Right ventricle myocardium superior (tissue), 1 donor: ENCODE measurements around the gene DNPH1. TPM values are rescaled to one million over a fixed set of nuclear protein-coding genes. Genes with fewer than 3 reads are reported as not detected.

Experiments
- total RNA-seq: library from RNA; stranded (reverse); fragmentation: NEBNext Ultra II Directional; extraction: Animal tissue kit (Norgen Biotek cat#: 25700); gene quantifications from one replicate; pipeline ENCODE4 v1.2.1, GENCODE V29; 2021
- donor health status: DM: no; HTN: yes; CAD: no; lungs with severe emphysema.

Gene DNPH1
- total RNA-seq, 1 donor from 2014 or later = 31.5 TPM

Other genes with a start within 250 kb of the DNPH1 start
- 34.6 TPM for gene PPP2R5D, start 244.9 kb downstream of the DNPH1 start, total RNA-seq
- gene MEA1, start 215.5 kb downstream of the DNPH1 start, total RNA-seq = 26.7 TPM
- gene KLHDC3, start 215.2 kb downstream of the DNPH1 start, total RNA-seq = 147 TPM
- 22.9 TPM for gene RRP36, start 207.9 kb downstream of the DNPH1 start, total RNA-seq
- 6.8 TPM for gene CUL7, start 175.6 kb downstream of the DNPH1 start, total RNA-seq
- gene MRPL2, start 170.0 kb downstream of the DNPH1 start, total RNA-seq = 107 TPM
- gene KLC4, start 169.8 kb downstream of the DNPH1 start, total RNA-seq = 30.6 TPM
- 1.4 TPM for gene PTK7, start 153.2 kb downstream of the DNPH1 start, total RNA-seq
- gene SRF, start 58.2 kb downstream of the DNPH1 start, total RNA-seq = 65.3 TPM
- 12.5 TPM for gene CUL9, start 47.3 kb downstream of the DNPH1 start, total RNA-seq
- gene TTBK1, start 14.0 kb upstream of the DNPH1 start, total RNA-seq = 0.13 TPM
- gene SLC22A7, start 68.8 kb upstream of the DNPH1 start, total RNA-seq = not detected
- gene CRIP3, start 79.3 kb upstream of the DNPH1 start, total RNA-seq = 4.1 TPM
- 10.2 TPM for gene ZNF318, start 140.2 kb upstream of the DNPH1 start, total RNA-seq
- 9.8 TPM for gene ABCC10, start 198.1 kb upstream of the DNPH1 start, total RNA-seq
- 1.0 TPM for gene DLK2, start 226.1 kb upstream of the DNPH1 start, total RNA-seq
- gene TJAP1, start 248.1 kb upstream of the DNPH1 start, total RNA-seq = 20.5 TPM